NCI-H2029 (cell line): ENCODE measurements around the gene CLK2.

ENCODE experiments used
- DNase-seq: peaks from one replicate; lab custom pipeline; 2025; lab: John Stamatoyannopoulos, UW

The CLK2 gene

GRCh38 chr1:155273343-155274245 is at the start of gene CLK2:
Gene CLK2, minus strand, starts transcription at chr1:155273504. Its CDS starts 2,527 bp downstream, at chr1:155270977.
- peak; percentile 95 for DNase-seq

- DNase-seq: no peak
These were observed 49.3 kb upstream of the CLK2 start for GRCh38 chr1:155322571-155322952.

- no peak for DNase-seq
These were observed 48.6 kb upstream of the CLK2 start for GRCh38 chr1:155321639-155322503.

GRCh38 chr1:155320661-155321617 is 47.6 kb upstream of the CLK2 start, which contains the start of gene RUSC1:
Gene RUSC1, plus strand, starts transcription at chr1:155320894. Its CDS starts 880 bp downstream, at chr1:155321774.
- peak; percentile 51 for DNase-seq

GRCh38 chr1:155320252-155320651 is 46.9 kb upstream of the CLK2 start:
- DNase-seq: no peak

GRCh38 chr1:155319536-155319935 is 46.2 kb upstream of the CLK2 start:
- no peak for DNase-seq

- DNase-seq: no peak
These were observed 44.8 kb upstream of the CLK2 start for GRCh38 chr1:155318082-155318481.

- no peak for DNase-seq
These were observed 43.6 kb upstream of the CLK2 start for GRCh38 chr1:155316922-155317321.

- no peak for DNase-seq
These were observed 40.0 kb upstream of the CLK2 start for GRCh38 chr1:155313261-155313660.

GRCh38 chr1:155309423-155310021 is 36.2 kb upstream of the CLK2 start:
- DNase-seq: no peak

GRCh38 chr1:155308493-155309422 is 35.5 kb upstream of the CLK2 start, which contains the start of gene FDPS:
Gene FDPS, plus strand, starts transcription at chr1:155308866. Its CDS starts 924 bp downstream, at chr1:155309790.
- peak; percentile 97 for DNase-seq

- no peak for DNase-seq
These were observed 34.0 kb upstream of the CLK2 start for GRCh38 chr1:155307247-155307740.

- no peak for DNase-seq
These were observed 32.6 kb upstream of the CLK2 start for GRCh38 chr1:155305881-155306391.

- DNase-seq: no peak
These were observed 31.3 kb upstream of the CLK2 start for GRCh38 chr1:155304558-155305063.

GRCh38 chr1:155301342-155301841 is 28.1 kb upstream of the CLK2 start, which contains the start of gene PKLR:
Gene PKLR, minus strand, starts transcription at chr1:155301438. Its CDS starts 43 bp downstream, at chr1:155301395.
- no peak for DNase-seq

GRCh38 chr1:155300553-155301329 is 27.4 kb upstream of the CLK2 start:
- DNase-seq: no peak

- no peak for DNase-seq
These were observed 26.7 kb upstream of the CLK2 start for GRCh38 chr1:155300024-155300423.

GRCh38 chr1:155297384-155297783 is 24.1 kb upstream of the CLK2 start:
- DNase-seq: no peak
